ENCODE data around the gene SECTM1.

SECTM1 gene

GRCh38 chr17:82323514-82324234 is 9.9 kb downstream of the SECTM1 start:
- no peak for ATAC-seq
- TF ChIP-seq BACH2 (CRISPR knock-in tag; IDR thresholded peaks at IDR 0.05; ENCODE audit: borderline replicate concordance) (no peak), ZNF565 (CRISPR knock-in tag; conservative IDR thresholded peaks at IDR 0.05; ENCODE audit: low read depth) (no peak), ESRRG (CRISPR knock-in tag; IDR thresholded peaks at IDR 0.05) (no peak), ZC3H10 (CRISPR knock-in tag; IDR thresholded peaks at IDR 0.05) (no peak), TCF4 (CRISPR knock-in tag; IDR thresholded peaks at IDR 0.05; ENCODE audit: borderline replicate concordance) (no peak), ZNF70 (CRISPR knock-in tag; IDR thresholded peaks at IDR 0.05) (no peak), ISL1 (CRISPR knock-in tag; IDR thresholded peaks at IDR 0.05) (no peak), ZFP30 (CRISPR knock-in tag; IDR thresholded peaks at IDR 0.05) (no peak), RARB (CRISPR knock-in tag; IDR thresholded peaks at IDR 0.05) (no peak), PPARA (CRISPR knock-in tag; IDR thresholded peaks at IDR 0.05; ENCODE audit: borderline replicate concordance) (no peak), ZFP3 (CRISPR knock-in tag; IDR thresholded peaks at IDR 0.05) (no peak), CSRNP3 (CRISPR knock-in tag; IDR thresholded peaks at IDR 0.05) (no peak), PATZ1 (CRISPR knock-in tag; IDR thresholded peaks at IDR 0.05; ENCODE audit: borderline replicate concordance) (no peak), OSR1 (CRISPR knock-in tag; IDR thresholded peaks at IDR 0.05) (no peak), CSDC2 (CRISPR knock-in tag; IDR thresholded peaks at IDR 0.05) (no peak)
- TF ChIP-seq, protein P1, sequence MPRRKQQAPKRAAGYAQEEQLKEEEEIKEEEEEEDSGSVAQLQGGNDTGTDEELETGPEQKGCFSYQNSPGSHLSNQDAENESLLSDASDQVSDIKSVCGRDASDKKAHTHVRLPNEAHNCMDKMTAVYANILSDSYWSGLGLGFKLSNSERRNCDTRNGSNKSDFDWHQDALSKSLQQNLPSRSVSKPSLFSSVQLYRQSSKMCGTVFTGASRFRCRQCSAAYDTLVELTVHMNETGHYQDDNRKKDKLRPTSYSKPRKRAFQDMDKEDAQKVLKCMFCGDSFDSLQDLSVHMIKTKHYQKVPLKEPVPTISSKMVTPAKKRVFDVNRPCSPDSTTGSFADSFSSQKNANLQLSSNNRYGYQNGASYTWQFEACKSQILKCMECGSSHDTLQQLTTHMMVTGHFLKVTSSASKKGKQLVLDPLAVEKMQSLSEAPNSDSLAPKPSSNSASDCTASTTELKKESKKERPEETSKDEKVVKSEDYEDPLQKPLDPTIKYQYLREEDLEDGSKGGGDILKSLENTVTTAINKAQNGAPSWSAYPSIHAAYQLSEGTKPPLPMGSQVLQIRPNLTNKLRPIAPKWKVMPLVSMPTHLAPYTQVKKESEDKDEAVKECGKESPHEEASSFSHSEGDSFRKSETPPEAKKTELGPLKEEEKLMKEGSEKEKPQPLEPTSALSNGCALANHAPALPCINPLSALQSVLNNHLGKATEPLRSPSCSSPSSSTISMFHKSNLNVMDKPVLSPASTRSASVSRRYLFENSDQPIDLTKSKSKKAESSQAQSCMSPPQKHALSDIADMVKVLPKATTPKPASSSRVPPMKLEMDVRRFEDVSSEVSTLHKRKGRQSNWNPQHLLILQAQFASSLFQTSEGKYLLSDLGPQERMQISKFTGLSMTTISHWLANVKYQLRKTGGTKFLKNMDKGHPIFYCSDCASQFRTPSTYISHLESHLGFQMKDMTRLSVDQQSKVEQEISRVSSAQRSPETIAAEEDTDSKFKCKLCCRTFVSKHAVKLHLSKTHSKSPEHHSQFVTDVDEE (CRISPR knock-in tag; IDR thresholded peaks at IDR 0.05), result no peak

DNA sequence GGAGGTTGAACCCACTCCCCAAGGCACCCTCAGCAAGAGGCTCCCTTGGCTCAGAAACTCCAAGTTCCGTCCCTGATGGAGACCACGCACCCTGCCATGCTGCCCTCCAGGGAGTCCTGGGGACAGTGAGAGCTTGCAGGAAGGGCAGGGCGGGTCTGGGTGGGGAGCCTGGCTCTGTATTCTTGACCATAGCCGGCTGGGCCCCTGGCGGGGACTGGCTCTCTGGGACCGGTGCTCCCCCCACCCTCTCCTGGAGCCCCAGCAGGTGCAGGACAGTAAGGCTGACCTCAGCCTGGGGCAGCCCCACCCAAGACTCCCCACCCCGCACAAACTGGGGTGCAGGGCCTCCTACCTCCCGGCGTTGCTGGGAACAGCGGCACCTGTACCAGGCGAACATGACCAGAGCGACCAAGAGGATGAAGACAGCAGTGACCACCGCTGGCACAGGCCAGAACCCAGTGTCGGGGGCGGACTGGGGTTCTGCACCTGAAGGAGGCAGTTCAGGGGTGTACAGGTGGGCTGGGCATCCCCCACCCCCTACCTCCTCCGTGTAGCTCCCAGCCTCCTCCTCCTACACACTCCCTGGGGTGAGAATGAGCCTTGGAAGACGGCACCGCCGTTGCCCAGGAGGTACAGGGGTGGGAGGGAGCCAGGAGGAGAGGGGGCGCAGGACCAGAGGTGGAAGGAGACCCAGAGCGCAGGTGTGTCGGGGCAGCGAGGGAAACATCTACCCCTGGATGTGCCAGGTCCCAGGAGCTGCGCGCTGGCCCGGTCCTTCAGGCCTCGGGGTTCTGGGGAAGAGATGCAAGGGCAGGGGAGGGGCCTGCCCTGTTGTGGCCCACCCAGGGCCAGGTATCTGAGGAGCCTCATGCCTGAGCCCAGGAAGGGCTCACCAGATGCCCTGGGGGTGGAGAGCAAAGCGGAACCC is 10.8 kb downstream of the SECTM1 start:
- no peak for ATAC-seq
- TF ChIP-seq ZFP3 (CRISPR knock-in tag; IDR thresholded peaks at IDR 0.05) (no peak), CSRNP3 (CRISPR knock-in tag; IDR thresholded peaks at IDR 0.05) (no peak), ZC3H10 (CRISPR knock-in tag; IDR thresholded peaks at IDR 0.05) (no peak), ISL1 (CRISPR knock-in tag; IDR thresholded peaks at IDR 0.05) (no peak), CREB5 (CRISPR knock-in tag; IDR thresholded peaks at IDR 0.05; ENCODE audit: low read depth) (no peak), BACH2 (CRISPR knock-in tag; IDR thresholded peaks at IDR 0.05; ENCODE audit: borderline replicate concordance) (no peak), PPARA (CRISPR knock-in tag; IDR thresholded peaks at IDR 0.05; ENCODE audit: borderline replicate concordance) (no peak), ZNF70 (CRISPR knock-in tag; IDR thresholded peaks at IDR 0.05) (no peak), GLIS3 (CRISPR knock-in tag; IDR thresholded peaks at IDR 0.05) (no peak), ESRRG (CRISPR knock-in tag; IDR thresholded peaks at IDR 0.05) (no peak), RARB (CRISPR knock-in tag; IDR thresholded peaks at IDR 0.05) (no peak), PATZ1 (CRISPR knock-in tag; IDR thresholded peaks at IDR 0.05; ENCODE audit: borderline replicate concordance) (no peak), CSDC2 (CRISPR knock-in tag; IDR thresholded peaks at IDR 0.05) (no peak), TCF4 (CRISPR knock-in tag; IDR thresholded peaks at IDR 0.05; ENCODE audit: borderline replicate concordance) (no peak)
- TF ChIP-seq, protein P1 (CRISPR knock-in tag; IDR thresholded peaks at IDR 0.05), result no peak
- TF ChIP-seq, protein P2, sequence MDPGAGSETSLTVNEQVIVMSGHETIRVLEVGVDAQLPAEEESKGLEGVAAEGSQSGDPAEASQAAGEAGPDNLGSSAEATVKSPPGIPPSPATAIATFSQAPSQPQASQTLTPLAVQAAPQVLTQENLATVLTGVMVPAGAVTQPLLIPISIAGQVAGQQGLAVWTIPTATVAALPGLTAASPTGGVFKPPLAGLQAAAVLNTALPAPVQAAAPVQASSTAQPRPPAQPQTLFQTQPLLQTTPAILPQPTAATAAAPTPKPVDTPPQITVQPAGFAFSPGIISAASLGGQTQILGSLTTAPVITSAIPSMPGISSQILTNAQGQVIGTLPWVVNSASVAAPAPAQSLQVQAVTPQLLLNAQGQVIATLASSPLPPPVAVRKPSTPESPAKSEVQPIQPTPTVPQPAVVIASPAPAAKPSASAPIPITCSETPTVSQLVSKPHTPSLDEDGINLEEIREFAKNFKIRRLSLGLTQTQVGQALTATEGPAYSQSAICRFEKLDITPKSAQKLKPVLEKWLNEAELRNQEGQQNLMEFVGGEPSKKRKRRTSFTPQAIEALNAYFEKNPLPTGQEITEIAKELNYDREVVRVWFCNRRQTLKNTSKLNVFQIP (CRISPR knock-in tag; IDR thresholded peaks at IDR 0.05; ENCODE audit: borderline replicate concordance, low read depth), result no peak
